Osteocyte (in vitro differentiated cells): ENCODE measurements around the gene STKLD1. TPM values are rescaled to one million over a fixed set of nuclear protein-coding genes. Genes with fewer than 3 reads are reported as not detected.

ENCODE experiments used
- DNase-seq: peaks from one replicate; pipeline ENCODE4 v3.0.0; 2021; ENCODE audit warnings: mixed read lengths; ENCODE audit not compliant: unreplicated experiment; ENCODE audit errors: extremely low spot score
- H3K27ac Mint-ChIP-seq: one replicate; pipeline ENCODE4 v1.8.0; 2021; ENCODE audit warnings: mild to moderate bottlenecking, mixed read lengths; ENCODE audit not compliant: unreplicated experiment
- H3K27me3 Mint-ChIP-seq: one replicate; pipeline ENCODE4 v1.8.0; 2021; ENCODE audit warnings: mixed read lengths; ENCODE audit not compliant: unreplicated experiment
- H3K36me3 Mint-ChIP-seq: one replicate; pipeline ENCODE4 v1.8.0; 2021; ENCODE audit warnings: mixed read lengths; ENCODE audit not compliant: unreplicated experiment
- H3K4me1 Mint-ChIP-seq: one replicate; pipeline ENCODE4 v1.8.0; 2021; ENCODE audit warnings: mixed read lengths; ENCODE audit not compliant: unreplicated experiment
- H3K4me3 Mint-ChIP-seq: one replicate; pipeline ENCODE4 v1.8.0; 2021; ENCODE audit warnings: mild to moderate bottlenecking, moderate library complexity, mixed read lengths; ENCODE audit not compliant: unreplicated experiment
- H3K9me3 Mint-ChIP-seq: one replicate; pipeline ENCODE4 v1.8.0; 2021; ENCODE audit warnings: mixed read lengths; ENCODE audit not compliant: unreplicated experiment
- total RNA-seq: library from RNA; stranded (reverse); gene quantifications from 2 replicates; pipeline ENCODE4 v1.2.1, GENCODE V29; 2021
- TF ChIP-seq, protein P1 (sequence below): fragments of 200-600 bp; sonication (generic); IDR thresholded peaks from 2 replicates; pipeline ENCODE4 v1.5.0; 2021; ENCODE audit warnings: antibody characterized with exemption, mild to moderate bottlenecking, moderate library complexity

The STKLD1 gene
- total RNA-seq, 1 donor from 2014 or later: 5.1 TPM

DNA sequence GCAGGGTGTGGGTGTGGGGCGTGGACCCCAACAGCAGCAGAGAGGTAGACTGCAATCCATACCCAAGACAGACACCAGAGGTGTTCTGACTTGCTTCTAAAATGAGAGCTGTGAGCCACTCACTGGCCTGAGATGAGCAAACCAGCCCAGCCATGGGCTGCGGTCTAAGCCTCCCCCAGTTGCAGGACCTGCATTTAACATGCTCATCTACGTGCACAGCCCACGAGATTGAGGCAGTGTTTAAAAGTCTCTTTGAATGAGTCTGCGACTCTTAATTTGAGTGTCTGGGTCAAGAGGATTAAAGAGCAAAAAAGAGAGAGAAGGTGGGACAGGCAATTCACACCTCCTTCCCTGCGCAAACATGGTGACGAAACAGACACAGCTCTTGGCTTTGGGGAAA is 6.2 kb upstream of the STKLD1 start:
- TF ChIP-seq, protein P1, sequence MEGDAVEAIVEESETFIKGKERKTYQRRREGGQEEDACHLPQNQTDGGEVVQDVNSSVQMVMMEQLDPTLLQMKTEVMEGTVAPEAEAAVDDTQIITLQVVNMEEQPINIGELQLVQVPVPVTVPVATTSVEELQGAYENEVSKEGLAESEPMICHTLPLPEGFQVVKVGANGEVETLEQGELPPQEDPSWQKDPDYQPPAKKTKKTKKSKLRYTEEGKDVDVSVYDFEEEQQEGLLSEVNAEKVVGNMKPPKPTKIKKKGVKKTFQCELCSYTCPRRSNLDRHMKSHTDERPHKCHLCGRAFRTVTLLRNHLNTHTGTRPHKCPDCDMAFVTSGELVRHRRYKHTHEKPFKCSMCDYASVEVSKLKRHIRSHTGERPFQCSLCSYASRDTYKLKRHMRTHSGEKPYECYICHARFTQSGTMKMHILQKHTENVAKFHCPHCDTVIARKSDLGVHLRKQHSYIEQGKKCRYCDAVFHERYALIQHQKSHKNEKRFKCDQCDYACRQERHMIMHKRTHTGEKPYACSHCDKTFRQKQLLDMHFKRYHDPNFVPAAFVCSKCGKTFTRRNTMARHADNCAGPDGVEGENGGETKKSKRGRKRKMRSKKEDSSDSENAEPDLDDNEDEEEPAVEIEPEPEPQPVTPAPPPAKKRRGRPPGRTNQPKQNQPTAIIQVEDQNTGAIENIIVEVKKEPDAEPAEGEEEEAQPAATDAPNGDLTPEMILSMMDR: no peak

DNA sequence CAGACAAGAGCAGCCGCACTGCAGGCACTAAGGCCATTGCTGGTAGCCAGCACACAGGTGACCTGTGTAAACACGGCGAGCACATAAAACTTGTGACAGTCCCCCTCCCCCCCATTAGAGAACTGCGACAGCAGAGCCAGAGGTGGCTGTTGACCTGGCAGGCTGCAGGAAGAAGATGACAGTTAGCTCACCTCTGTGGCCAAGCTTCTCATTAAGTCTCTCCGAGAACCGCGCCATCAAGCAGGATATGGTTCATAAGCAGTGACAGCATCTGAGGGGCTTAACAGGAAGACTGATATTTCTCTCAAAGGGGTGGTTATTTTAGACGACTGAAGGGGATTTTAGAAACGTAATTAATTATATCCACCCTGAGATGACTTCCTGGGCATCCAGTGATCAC is 5.5 kb upstream of the STKLD1 start:
- Mint-ChIP-seq H3K27me3 (no peaks in the 10 kb centered on the region), H3K4me1 (peaks cover 55% of the 10 kb centered on the region), H3K4me3 (no peak overlapping the region), H3K9me3 (no peaks in the 10 kb centered on the region), H3K36me3 (peaks cover 19% of the 10 kb centered on the region), H3K27ac (no peak overlapping the region)
- TF ChIP-seq, protein P1: no peak
- DNase-seq: no peak

More for the DNA sequence above, 6.2 kb upstream of the STKLD1 start:
- H3K9me3 Mint-ChIP-seq: no peaks in the 10 kb centered on the region
- peak overlapping the region; percentile 19 for H3K27ac Mint-ChIP-seq
- H3K27me3 Mint-ChIP-seq: no peaks in the 10 kb centered on the region
- H3K4me3 Mint-ChIP-seq: no peak overlapping the region
- peaks cover 54% of the 10 kb centered on the region for H3K4me1 Mint-ChIP-seq
- no peak for DNase-seq
- H3K36me3 Mint-ChIP-seq: peaks cover 24% of the 10 kb centered on the region

DNA sequence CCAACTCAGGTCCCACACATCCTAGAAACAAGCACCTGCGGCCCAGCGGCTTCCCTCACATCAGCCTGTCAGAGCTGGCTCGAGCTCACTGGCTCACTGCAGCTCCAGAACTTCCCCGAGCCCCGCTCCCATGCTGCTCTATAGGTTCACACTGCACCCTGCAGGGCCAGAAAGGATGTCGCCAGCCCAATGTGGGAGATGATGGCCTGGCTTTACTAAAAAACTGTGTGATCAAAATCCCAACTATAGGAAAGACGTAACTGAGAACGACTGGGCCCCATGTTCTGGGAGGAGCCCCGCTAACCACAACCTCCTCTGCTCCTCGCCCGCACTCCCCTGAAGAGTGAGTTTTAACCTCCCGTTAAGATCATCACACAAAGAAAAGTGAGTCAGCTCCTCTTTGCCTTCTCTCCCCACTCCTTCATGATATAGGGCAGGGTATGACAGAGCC is 4.9 kb upstream of the STKLD1 start:
- Mint-ChIP-seq H3K4me3 (no peak overlapping the region), H3K27ac (peak overlapping the region; percentile 78), H3K4me1 (peaks cover 55% of the 10 kb centered on the region), H3K36me3 (peaks cover 13% of the 10 kb centered on the region), H3K9me3 (no peaks in the 10 kb centered on the region), H3K27me3 (no peaks in the 10 kb centered on the region)
- TF ChIP-seq, protein P1: no peak
- DNase-seq: no peak

DNA sequence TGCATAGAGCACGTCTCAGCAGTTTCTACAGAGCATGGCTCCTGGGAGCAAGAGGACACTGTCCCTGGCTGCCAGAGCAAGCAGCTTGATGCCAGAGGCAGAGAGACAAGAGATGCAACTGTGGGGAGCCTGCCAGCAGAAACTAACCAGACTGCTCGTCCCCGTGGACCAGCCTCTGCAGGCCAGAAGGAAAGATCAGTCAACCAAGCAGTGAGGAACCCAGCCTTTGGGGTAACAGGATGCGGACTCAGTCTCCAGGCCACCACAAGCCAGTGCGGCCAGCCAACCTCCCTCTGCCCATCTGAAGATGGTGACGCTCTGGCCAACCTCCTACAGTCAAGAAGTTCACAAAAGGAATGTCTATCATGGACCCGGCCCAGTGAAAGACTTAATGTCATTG is 4.0 kb upstream of the STKLD1 start:
- Mint-ChIP-seq H3K4me1 (peaks cover 56% of the 10 kb centered on the region), H3K27ac (no peak overlapping the region), H3K9me3 (no peaks in the 10 kb centered on the region), H3K27me3 (no peaks in the 10 kb centered on the region), H3K4me3 (no peak overlapping the region), H3K36me3 (peaks cover 12% of the 10 kb centered on the region)
- TF ChIP-seq, protein P1: no peak
- DNase-seq: no peak

DNA sequence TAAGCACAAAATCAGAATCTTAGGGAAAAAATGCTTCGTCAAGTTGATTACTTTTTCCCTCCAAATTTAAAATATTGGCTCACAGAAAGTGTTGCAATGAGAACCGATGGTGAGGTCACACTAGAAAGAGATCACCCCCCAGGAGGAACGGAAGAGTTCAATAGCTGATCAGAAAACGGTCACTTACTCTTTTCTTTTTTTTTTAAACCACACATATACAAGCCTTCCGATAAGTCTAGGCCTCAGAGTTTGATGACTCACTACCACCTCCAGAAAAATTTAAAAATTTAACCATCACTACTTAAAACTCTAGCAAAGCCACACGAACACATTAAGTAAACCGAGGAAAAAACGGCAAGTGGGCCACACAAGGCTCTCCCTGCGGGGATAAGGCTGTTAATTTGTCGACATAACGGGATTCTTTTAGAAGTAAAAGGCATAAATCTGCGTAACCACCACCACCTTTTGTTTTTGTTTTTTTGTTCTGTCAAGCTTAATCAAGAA is 1.5 kb upstream of the STKLD1 start:
- Mint-ChIP-seq H3K4me1 (peaks cover 44% of the 10 kb centered on the region), H3K36me3 (peaks cover 9% of the 10 kb centered on the region), H3K9me3 (no peaks in the 10 kb centered on the region), H3K27ac (peak overlapping the region; percentile 97), H3K4me3 (peak overlapping the region; percentile 94), H3K27me3 (no peaks in the 10 kb centered on the region)
- DNase-seq: no peak
- TF ChIP-seq, protein P1: no peak
